ENCODE measurements around the gene BTBD6. TPM values are rescaled to one million over a fixed set of nuclear protein-coding genes. Genes with fewer than 3 reads are reported as not detected.

The BTBD6 gene
- total and polyA plus RNA-seq, 2 donors from 2014 or later = 33.3 to 38.9 TPM

- no peak overlapping the region for H3K4me3 ChIP-seq (ENCODE audit: low read length in 3 of 3)
- H3K27me3 ChIP-seq (ENCODE audit: control insufficient read depth, insufficient read depth, low read length) = no peaks in the 10 kb centered on the region
- intact Hi-C loops (cut with DNase I) = no loop called here
- peaks cover 0 to 2% (median 0%) of the 10 kb centered on the region in 3 donors for H3K4me1 ChIP-seq (ENCODE audit: control insufficient read depth in 2 of 3, insufficient read depth in 2 of 3, low read depth in 1 of 3, low read length in 3 of 3)
- no peak overlapping the region for H3K27ac ChIP-seq (ENCODE audit: low read depth in 2 of 2, low read length in 2 of 2)
- DNase-seq = no peak
- no peak for FAIRE-seq
- no peak for TF ChIP-seq CTCF (IDR thresholded peaks at IDR 0.05; ENCODE audit: borderline replicate concordance, extremely low read depth, insufficient read depth)
- H3K9ac ChIP-seq (ENCODE audit: low read length in 3 of 3) = no peak overlapping the region
- peaks cover 0 to 4% (median 0%) of the 10 kb centered on the region in 3 donors for H3K9me3 ChIP-seq (ENCODE audit: control insufficient read depth in 2 of 3, insufficient read depth in 1 of 3, low read length in 3 of 3)
- H3K36me3 ChIP-seq (ENCODE audit: control insufficient read depth in 2 of 3, insufficient read depth in 3 of 3, low read length in 3 of 3) = peaks cover 6 to 15% (median 8%) of the 10 kb centered on the region in 3 donors
Observed at GRCh38 chr14:105212541-105213300, 35.6 kb upstream of the BTBD6 start.

- intact Hi-C loops (cut with DNase I) = no loop called here
- FAIRE-seq (no peak), DNase-seq (no peak)
- Histone ChIP-seq H3K9ac (ENCODE audit: low read length in 3 of 3) (no peak overlapping the region), H3K9me3 (ENCODE audit: control insufficient read depth in 2 of 3, insufficient read depth in 1 of 3, low read length in 3 of 3) (peaks cover 0 to 4% (median 0%) of the 10 kb centered on the region in 3 donors), H3K4me1 (ENCODE audit: control insufficient read depth in 2 of 3, insufficient read depth in 2 of 3, low read depth in 1 of 3, low read length in 3 of 3) (peaks cover 0 to 2% (median 0%) of the 10 kb centered on the region in 3 donors), H3K27ac (ENCODE audit: low read depth in 2 of 2, low read length in 2 of 2) (no peak overlapping the region), H3K4me3 (ENCODE audit: low read length in 3 of 3) (no peak overlapping the region), H3K36me3 (ENCODE audit: control insufficient read depth in 2 of 3, insufficient read depth in 3 of 3, low read length in 3 of 3) (peaks cover 7 to 15% (median 8%) of the 10 kb centered on the region in 3 donors), H3K27me3 (ENCODE audit: control insufficient read depth, insufficient read depth, low read length) (no peaks in the 10 kb centered on the region)
- TF ChIP-seq CTCF (IDR thresholded peaks at IDR 0.05; ENCODE audit: borderline replicate concordance, extremely low read depth, insufficient read depth) = no peak
Observed at GRCh38 chr14:105213361-105213760, 35.0 kb upstream of the BTBD6 start.

- Histone ChIP-seq H3K4me3 (ENCODE audit: low read length in 3 of 3) (no peak overlapping the region), H3K36me3 (ENCODE audit: control insufficient read depth in 2 of 3, insufficient read depth in 3 of 3, low read length in 3 of 3) (peaks cover 8 to 19% (median 8%) of the 10 kb centered on the region in 3 donors), H3K27me3 (ENCODE audit: control insufficient read depth, insufficient read depth, low read length) (no peaks in the 10 kb centered on the region), H3K4me1 (ENCODE audit: control insufficient read depth in 2 of 3, insufficient read depth in 2 of 3, low read depth in 1 of 3, low read length in 3 of 3) (peaks cover 0 to 2% (median 0%) of the 10 kb centered on the region in 3 donors), H3K9me3 (ENCODE audit: control insufficient read depth in 2 of 3, insufficient read depth in 1 of 3, low read length in 3 of 3) (peaks cover 0 to 4% (median 0%) of the 10 kb centered on the region in 3 donors), H3K9ac (ENCODE audit: low read length in 3 of 3) (no peak overlapping the region), H3K27ac (ENCODE audit: low read depth in 2 of 2, low read length in 2 of 2) (no peak overlapping the region)
- intact Hi-C loops (cut with DNase I) = no loop called here
- TF ChIP-seq CTCF (IDR thresholded peaks at IDR 0.05; ENCODE audit: borderline replicate concordance, extremely low read depth, insufficient read depth) = no peak
- FAIRE-seq = no peak
- DNase-seq = no peak
Observed at GRCh38 chr14:105214324-105214915, 33.9 kb upstream of the BTBD6 start.

All from kidney (tissue), 14 donors.